CD8-positive, alpha-beta memory T cell (primary cell): ENCODE results near the gene TBC1D24. TPM values are rescaled to one million over a fixed set of nuclear protein-coding genes. Genes with fewer than 3 reads are reported as not detected.
"Not testable (repeated sequence)": the region's sequence is repeated elsewhere in the genome, so short reads cannot be mapped to it uniquely, and the experiment has no call there.

Source experiments
- CTCF ChIA-PET: fragments of 350-600 bp; sonication (Branson Sonifier 250); formaldehyde crosslinking; loops from one replicate; lab custom pipeline; 2021; ENCODE audit warnings: antibody characterized with exemption; lab: Charles Lee
- POLR2A ChIA-PET: fragments of 350-600 bp; sonication (Branson Sonifier 250); formaldehyde crosslinking; loops from one replicate; lab custom pipeline; 2021; ENCODE audit warnings: antibody characterized with exemption; lab: Charles Lee
- DNase-seq, 5 donors: peaks; one replicate each; pipeline versions ENCODE4 v3.0.0 to v3.0.0-alpha.2; 2020 to 2022; ENCODE audit warnings: mixed read lengths in 1 of 5
- H3K27ac ChIP-seq: one replicate; pipeline ENCODE4 v1.7.0; 2013; ENCODE audit warnings: low read depth, mild to moderate bottlenecking, low read length, moderate library complexity
- H3K27me3 ChIP-seq: 2 replicates; pipeline ENCODE4 v1.7.0; 2013; ENCODE audit warnings: low read length, mild to moderate bottlenecking; ENCODE audit not compliant: insufficient read depth, poor library complexity, severe bottlenecking
- H3K36me3 ChIP-seq: 2 replicates; pipeline ENCODE4 v1.7.0; 2013; ENCODE audit warnings: mild to moderate bottlenecking, low read length, moderate library complexity; ENCODE audit not compliant: insufficient read depth
- H3K4me1 ChIP-seq: 2 replicates; pipeline ENCODE4 v1.7.0; 2013; ENCODE audit warnings: mild to moderate bottlenecking, low read length, moderate library complexity; ENCODE audit not compliant: insufficient read depth
- H3K4me3 ChIP-seq: 2 replicates; pipeline ENCODE4 v1.7.0; 2013; ENCODE audit warnings: mild to moderate bottlenecking, low read length
- H3K9me3 ChIP-seq: 2 replicates; pipeline ENCODE4 v1.7.0; 2013; ENCODE audit warnings: mild to moderate bottlenecking, low read length
- H3K27ac Mint-ChIP-seq, 8 donors: one replicate each; pipeline ENCODE4 v1.8.0; 2020 to 2021; ENCODE audit warnings: mixed read lengths in 8 of 8, mild to moderate bottlenecking in 6 of 8, inconsistent platforms in 3 of 8, moderate library complexity in 3 of 8
- H3K27me3 Mint-ChIP-seq, 2 donors: one replicate each; pipeline ENCODE4 v1.8.0; 2020 to 2021; ENCODE audit warnings: mixed read lengths in 2 of 2, mild to moderate bottlenecking in 1 of 2, moderate library complexity in 1 of 2
- H3K36me3 Mint-ChIP-seq, 3 donors: one replicate each; pipeline ENCODE4 v1.8.0; 2020 to 2021; ENCODE audit warnings: mixed read lengths in 3 of 3, inconsistent platforms in 1 of 3, mild to moderate bottlenecking in 1 of 3
- H3K4me1 Mint-ChIP-seq, 3 donors: one replicate each; pipeline ENCODE4 v1.8.0; 2020 to 2021; ENCODE audit warnings: mixed read lengths in 3 of 3, inconsistent platforms in 1 of 3, mild to moderate bottlenecking in 1 of 3
- H3K4me3 Mint-ChIP-seq, 7 donors: one replicate each; pipeline ENCODE4 v1.8.0; 2020 to 2021; ENCODE audit warnings: mixed read lengths in 7 of 7, mild to moderate bottlenecking in 6 of 7, moderate library complexity in 4 of 7, inconsistent platforms in 2 of 7
- H3K9me3 Mint-ChIP-seq, 5 donors: one replicate each; pipeline ENCODE4 v1.8.0; 2020 to 2022; ENCODE audit warnings: mixed read lengths in 5 of 5, mild to moderate bottlenecking in 3 of 5, moderate library complexity in 2 of 5, inconsistent platforms in 1 of 5
- polyA plus RNA-seq: library from polyadenylated mRNA; unstranded; fragments of 300-500 nt; fragmentation: Illumina TruSeq; gene quantifications from one replicate; pipeline ENCODE4 v1.2.3, GENCODE V29; 2021
- total RNA-seq, 2 experiments: library from RNA; stranded (reverse); gene quantifications; one replicate each; pipeline ENCODE4 v1.2.3, GENCODE V29; 2021

TBC1D24 gene
- total and polyA plus RNA-seq, 3 experiments from 2014 or later, result 3.5 to 32.7 (median 28.3) TPM

GRCh38 chr16:2476345-2476720 lies 1.4 kb downstream of the TBC1D24 start:
- Mint-ChIP-seq H3K27ac (peak overlapping the region in 4 of 8 donors; percentile 4 to 43 (median 22)), H3K9me3 (no peaks in the 10 kb centered on the region), H3K27me3 (peaks cover 6 to 7% of the 10 kb centered on the region in 2 donors), H3K4me1 (peaks cover 20 to 22% (median 22%) of the 10 kb centered on the region in 3 donors), H3K4me3 (peak overlapping the region; percentile 58 to 84 (median 75)), H3K36me3 (peaks cover 0 to 2% (median 0%) of the 10 kb centered on the region in 3 donors)
- Histone ChIP-seq H3K36me3 (no peaks in the 10 kb centered on the region), H3K27ac (no peak overlapping the region), H3K9me3 (no peaks in the 10 kb centered on the region), H3K4me3 (no peak overlapping the region), H3K4me1 (peaks cover 14% of the 10 kb centered on the region), H3K27me3 (peaks cover 17% of the 10 kb centered on the region)
- CTCF ChIA-PET, result no interaction called here
- POLR2A ChIA-PET, result no interaction called here
- no peak for DNase-seq

DNA sequence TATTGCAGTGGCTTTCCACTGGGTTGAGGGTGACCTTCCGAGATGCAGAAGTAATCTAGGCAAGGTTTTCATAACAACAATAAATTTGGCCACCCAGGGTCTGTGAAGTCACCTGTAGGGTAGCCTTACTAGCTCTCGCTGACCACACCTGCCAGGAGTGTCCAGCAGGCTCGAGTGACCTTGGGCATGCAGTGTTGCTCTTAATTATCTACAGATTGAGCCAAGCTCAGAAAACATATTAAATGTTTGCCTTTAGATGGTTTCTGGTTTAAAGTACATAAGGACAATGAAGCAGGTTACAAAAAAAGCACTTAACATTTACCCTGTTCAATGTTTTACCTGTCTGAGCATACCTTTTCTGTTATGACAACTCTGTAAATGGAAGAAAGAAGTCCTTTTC lies 1.8 kb downstream of the TBC1D24 start:
- no peak for DNase-seq
- POLR2A ChIA-PET, result no interaction called here
- H3K36me3 Mint-ChIP-seq, result peaks cover 0 to 2% (median 0%) of the 10 kb centered on the region in 3 donors
- peaks cover 6 to 7% of the 10 kb centered on the region in 2 donors for H3K27me3 Mint-ChIP-seq
- H3K4me1 Mint-ChIP-seq, result peaks cover 20 to 22% (median 22%) of the 10 kb centered on the region in 3 donors
- H3K27ac Mint-ChIP-seq, result peak overlapping the region in 4 of 8 donors; percentile 9 to 68 (median 39)
- H3K4me1 ChIP-seq, result peaks cover 14% of the 10 kb centered on the region
- H3K4me3 Mint-ChIP-seq, result peak overlapping the region; percentile 58 to 84 (median 75)
- H3K4me3 ChIP-seq, result no peak overlapping the region
- CTCF ChIA-PET, result no interaction called here
- H3K27me3 ChIP-seq, result peaks cover 17% of the 10 kb centered on the region
- no peaks in the 10 kb centered on the region for H3K9me3 ChIP-seq
- H3K9me3 Mint-ChIP-seq, result no peaks in the 10 kb centered on the region
- no peak overlapping the region for H3K27ac ChIP-seq
- H3K36me3 ChIP-seq, result no peaks in the 10 kb centered on the region

GRCh38 chr16:2477327-2477726 lies 2.4 kb downstream of the TBC1D24 start:
- H3K36me3 Mint-ChIP-seq, result peaks cover 0 to 2% (median 0%) of the 10 kb centered on the region in 3 donors
- peak overlapping the region in 3 of 8 donors; percentile 7 to 83 (median 38) for H3K27ac Mint-ChIP-seq
- no peak for DNase-seq
- H3K9me3 Mint-ChIP-seq, result no peaks in the 10 kb centered on the region
- ChIA-PET CTCF (no interaction called here), POLR2A (no interaction called here)
- no peak overlapping the region for H3K27ac ChIP-seq
- peaks cover 6 to 7% of the 10 kb centered on the region in 2 donors for H3K27me3 Mint-ChIP-seq
- H3K4me3 Mint-ChIP-seq, result peak overlapping the region in 3 of 7 donors; percentile 56 to 75 (median 72)
- peaks cover 12% of the 10 kb centered on the region for H3K27me3 ChIP-seq
- no peaks in the 10 kb centered on the region for H3K36me3 ChIP-seq
- H3K4me1 Mint-ChIP-seq, result peaks cover 20 to 24% (median 22%) of the 10 kb centered on the region in 3 donors
- H3K4me3 ChIP-seq, result no peak overlapping the region
- no peaks in the 10 kb centered on the region for H3K9me3 ChIP-seq
- H3K4me1 ChIP-seq, result peaks cover 14% of the 10 kb centered on the region

DNA sequence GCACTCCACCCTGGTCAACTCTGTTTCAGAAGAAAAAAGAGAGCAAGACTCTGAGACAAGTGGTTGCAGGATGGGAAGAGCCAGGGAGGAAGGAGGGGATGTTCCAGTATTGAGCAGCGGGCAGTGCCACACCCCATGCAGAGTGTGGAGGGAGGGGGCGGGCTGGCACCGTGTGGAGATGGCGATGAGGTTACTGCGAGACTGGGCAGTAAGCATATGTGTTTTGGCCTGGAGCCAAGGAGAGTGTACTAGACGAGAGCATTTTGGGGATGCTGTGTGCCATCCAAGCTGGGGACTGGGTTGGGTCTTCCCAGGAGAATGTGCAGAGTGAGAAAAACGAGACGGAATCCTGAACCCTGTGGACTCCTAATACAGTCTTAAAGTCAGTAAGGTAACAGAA lies 3.4 kb downstream of the TBC1D24 start:
- Mint-ChIP-seq H3K9me3 (no peaks in the 10 kb centered on the region), H3K36me3 (peaks cover 0 to 2% (median 0%) of the 10 kb centered on the region in 3 donors), H3K27ac (no peak overlapping the region), H3K4me3 (no peak overlapping the region), H3K27me3 (peaks cover under 1 to 2% of the 10 kb centered on the region in 2 donors), H3K4me1 (peaks cover 15 to 20% (median 19%) of the 10 kb centered on the region in 3 donors)
- DNase-seq, result no peak
- Histone ChIP-seq H3K9me3 (no peaks in the 10 kb centered on the region), H3K4me3 (no peak overlapping the region), H3K4me1 (peaks cover 10% of the 10 kb centered on the region), H3K27me3 (peaks cover 2% of the 10 kb centered on the region), H3K27ac (no peak overlapping the region), H3K36me3 (no peaks in the 10 kb centered on the region)
- ChIA-PET POLR2A (interaction anchor here (0.5 kb wide), 1 partner anchor 13 kb away, joined by 3 read pairs; no protein-coding TSS in a partner anchor), CTCF (no interaction called here)

GRCh38 chr16:2479996-2480395 lies 5.1 kb downstream of the TBC1D24 start:
- H3K9me3 ChIP-seq, DNase-seq, CTCF ChIA-PET, H3K4me1 ChIP-seq, H3K27me3 ChIP-seq, H3K36me3 Mint-ChIP-seq, H3K27me3 Mint-ChIP-seq, H3K27ac ChIP-seq, H3K4me3 ChIP-seq, POLR2A ChIA-PET, H3K36me3 ChIP-seq, H3K9me3 Mint-ChIP-seq: not testable (repeated sequence)
- peak overlapping the region in 1 of 7 donors; percentile 22 for H3K4me3 Mint-ChIP-seq
- peaks cover 17 to 22% (median 19%) of the 10 kb centered on the region in 3 donors for H3K4me1 Mint-ChIP-seq
- peak overlapping the region in 1 of 8 donors; percentile 24 for H3K27ac Mint-ChIP-seq

GRCh38 chr16:2480948-2481347 lies 6.0 kb downstream of the TBC1D24 start:
- Histone ChIP-seq H3K27me3 (no peaks in the 10 kb centered on the region), H3K4me1 (peaks cover 4% of the 10 kb centered on the region), H3K36me3 (no peaks in the 10 kb centered on the region), H3K27ac (no peak overlapping the region), H3K4me3 (no peak overlapping the region), H3K9me3 (no peaks in the 10 kb centered on the region)
- H3K9me3 Mint-ChIP-seq, result no peaks in the 10 kb centered on the region
- H3K4me1 Mint-ChIP-seq, result peaks cover 17 to 24% (median 18%) of the 10 kb centered on the region in 3 donors
- peaks cover 0 to 2% (median 0%) of the 10 kb centered on the region in 3 donors for H3K36me3 Mint-ChIP-seq
- no peak overlapping the region for H3K27ac Mint-ChIP-seq
- POLR2A ChIA-PET, result no interaction called here
- no peak for DNase-seq
- no peaks in the 10 kb centered on the region for H3K27me3 Mint-ChIP-seq
- CTCF ChIA-PET, result no interaction called here
- H3K4me3 Mint-ChIP-seq, result peak overlapping the region in 1 of 7 donors; percentile 22

DNA sequence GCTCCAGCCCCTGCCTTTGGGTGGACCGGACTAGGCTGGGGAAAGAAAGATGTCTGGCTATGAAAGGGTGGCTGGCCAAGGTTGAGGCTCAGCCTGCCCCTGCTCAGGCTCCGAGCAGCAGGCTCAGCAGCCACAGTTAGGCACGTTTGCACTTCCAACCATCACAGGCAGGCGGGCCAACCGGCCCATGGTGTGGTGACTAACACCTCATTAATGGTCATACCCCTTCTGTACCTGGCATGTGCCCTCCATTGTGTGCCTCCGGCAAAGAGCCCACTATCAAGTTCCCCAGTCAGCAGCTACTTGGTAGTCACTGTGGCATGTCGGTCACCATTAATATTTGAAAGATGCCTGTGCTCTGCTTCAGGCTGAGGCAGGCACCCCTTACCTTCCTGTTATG lies 6.7 kb downstream of the TBC1D24 start:
- Mint-ChIP-seq H3K36me3 (peaks cover 0 to 2% (median 0%) of the 10 kb centered on the region in 3 donors), H3K27ac (no peak overlapping the region), H3K27me3 (no peaks in the 10 kb centered on the region), H3K9me3 (no peaks in the 10 kb centered on the region), H3K4me1 (peaks cover 11 to 23% (median 13%) of the 10 kb centered on the region in 3 donors), H3K4me3 (no peak overlapping the region)
- CTCF ChIA-PET, result no interaction called here
- H3K27ac ChIP-seq, result no peak overlapping the region
- H3K36me3 ChIP-seq, result no peaks in the 10 kb centered on the region
- no peaks in the 10 kb centered on the region for H3K9me3 ChIP-seq
- H3K27me3 ChIP-seq, result no peaks in the 10 kb centered on the region
- peaks cover 4% of the 10 kb centered on the region for H3K4me1 ChIP-seq
- H3K4me3 ChIP-seq, result no peak overlapping the region
- no peak for DNase-seq
- POLR2A ChIA-PET, result no interaction called here

DNA sequence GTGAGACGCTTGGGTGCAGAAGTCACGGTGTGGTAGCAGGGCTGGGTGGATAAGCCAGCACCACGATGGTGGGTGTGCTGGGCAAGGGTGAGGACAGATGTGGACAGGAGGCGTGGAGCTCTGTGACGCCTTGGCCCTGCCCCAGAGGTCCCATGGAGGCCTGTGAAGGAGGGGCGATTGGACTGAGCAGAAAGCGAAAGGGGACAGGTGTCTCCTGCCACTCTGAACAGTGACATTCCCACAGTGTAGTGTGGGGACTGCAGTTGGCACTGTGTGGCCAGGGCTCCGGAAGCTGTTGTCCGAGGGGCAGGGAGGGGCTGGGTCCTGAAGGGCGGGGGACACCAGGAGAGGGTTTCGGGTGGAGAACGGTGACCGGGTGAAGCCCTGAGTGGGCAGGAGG lies 7.3 kb downstream of the TBC1D24 start:
- Histone ChIP-seq H3K36me3 (no peaks in the 10 kb centered on the region), H3K9me3 (no peaks in the 10 kb centered on the region), H3K4me3 (no peak overlapping the region), H3K4me1 (peaks cover 10% of the 10 kb centered on the region), H3K27ac (no peak overlapping the region), H3K27me3 (no peaks in the 10 kb centered on the region)
- Mint-ChIP-seq H3K27me3 (no peaks in the 10 kb centered on the region), H3K27ac (peak overlapping the region in 1 of 8 donors; percentile 60), H3K4me3 (no peak overlapping the region), H3K4me1 (peaks cover 13 to 24% (median 16%) of the 10 kb centered on the region in 3 donors), H3K36me3 (peaks cover 0 to 2% (median 0%) of the 10 kb centered on the region in 3 donors), H3K9me3 (no peaks in the 10 kb centered on the region)
- POLR2A ChIA-PET, result no interaction called here
- CTCF ChIA-PET, result interaction anchor here (1.6 kb wide), 1 partner anchor 19 kb away, joined by 3 read pairs; no protein-coding TSS in a partner anchor
- DNase-seq, result no peak
